ENCODE results near the gene MTUS2.
"Not testable (repeated sequence)": the region's sequence is repeated elsewhere in the genome, so short reads cannot be mapped to it uniquely, and the experiment has no call there.

Gene MTUS2

GRCh38 chr13:29319451-29319850 lies 499.3 kb downstream of the MTUS2 start:
- DNase-seq (ENCODE audit: low spot score), result no peak

- no peak for DNase-seq (ENCODE audit: low spot score)
Observed at GRCh38 chr13:29323954-29324353, 503.8 kb downstream of the MTUS2 start.

- no peak for DNase-seq (ENCODE audit: low spot score)
Observed at GRCh38 chr13:29324601-29325000, 504.5 kb downstream of the MTUS2 start.

- no peak for DNase-seq (ENCODE audit: low spot score)
Observed at GRCh38 chr13:29328501-29328900, 508.4 kb downstream of the MTUS2 start.

GRCh38 chr13:29336356-29336755 lies 516.2 kb downstream of the MTUS2 start:
- DNase-seq (ENCODE audit: low spot score), result no peak

GRCh38 chr13:29339386-29340272 lies 519.5 kb downstream of the MTUS2 start:
- DNase-seq (ENCODE audit: low spot score), result no peak

GRCh38 chr13:29345860-29346582 lies 525.9 kb downstream of the MTUS2 start:
- DNase-seq (ENCODE audit: low spot score), result not testable (repeated sequence)

GRCh38 chr13:29355029-29355428 lies 534.9 kb downstream of the MTUS2 start:
- no peak for DNase-seq (ENCODE audit: low spot score)

- no peak for DNase-seq (ENCODE audit: low spot score)
Observed at GRCh38 chr13:29359181-29359580, 539.0 kb downstream of the MTUS2 start.

GRCh38 chr13:29361716-29362115 lies 541.6 kb downstream of the MTUS2 start:
- no peak for DNase-seq (ENCODE audit: low spot score)

- peak; percentile 55 for DNase-seq (ENCODE audit: low spot score)
Observed at GRCh38 chr13:29362849-29363604, 542.9 kb downstream of the MTUS2 start.

- DNase-seq (ENCODE audit: low spot score), result peak; percentile 44
Observed at GRCh38 chr13:29369060-29369743, 549.1 kb downstream of the MTUS2 start.

- no peak for DNase-seq (ENCODE audit: low spot score)
Observed at GRCh38 chr13:29379281-29379680, 559.1 kb downstream of the MTUS2 start.

- DNase-seq (ENCODE audit: low spot score), result no peak
Observed at GRCh38 chr13:29379865-29380264, 559.7 kb downstream of the MTUS2 start.

GRCh38 chr13:29382021-29382420 lies 561.9 kb downstream of the MTUS2 start:
- no peak for DNase-seq (ENCODE audit: low spot score)

GRCh38 chr13:29383476-29383875 lies 563.3 kb downstream of the MTUS2 start:
- DNase-seq (ENCODE audit: low spot score), result no peak

GRCh38 chr13:29384466-29384865 lies 564.3 kb downstream of the MTUS2 start:
- DNase-seq (ENCODE audit: low spot score), result no peak

- no peak for DNase-seq (ENCODE audit: low spot score)
Observed at GRCh38 chr13:29384871-29385270, 564.7 kb downstream of the MTUS2 start.

GRCh38 chr13:29386246-29386645 lies 566.1 kb downstream of the MTUS2 start:
- DNase-seq (ENCODE audit: low spot score), result no peak

GRCh38 chr13:29390598-29390997 lies 570.5 kb downstream of the MTUS2 start:
- DNase-seq (ENCODE audit: low spot score), result not testable (repeated sequence)

- DNase-seq (ENCODE audit: low spot score), result no peak
Observed at GRCh38 chr13:29396446-29396845, 576.3 kb downstream of the MTUS2 start.

- DNase-seq (ENCODE audit: low spot score), result no peak
Observed at GRCh38 chr13:29397265-29397664, 577.1 kb downstream of the MTUS2 start.
